Tibial nerve (tissue), 4 donors: Measurements from ENCODE around the gene SMAD3. TPM values are rescaled to one million over a fixed set of nuclear protein-coding genes. Genes with fewer than 3 reads are reported as not detected.

Experiments
- DNase-seq, 2 donors: peaks; one replicate each; pipeline ENCODE4 v3.0.0-alpha.2; 2019; ENCODE audit warnings: low spot score in 2 of 2
- H3K27ac ChIP-seq, 4 donors: fragments of 200-600 bp; sonication (generic) in 3 of 4; one replicate each; pipeline ENCODE4 v1.5.1; 2017 to 2019; ENCODE audit warnings: mild to moderate bottlenecking in 1 of 4
- H3K27me3 ChIP-seq, 2 donors: fragments of 200-600 bp; sonication (generic) in 1 of 2; one replicate each; pipeline versions ENCODE4 v1.5.1 to v1.6.0; 2017 to 2019
- H3K36me3 ChIP-seq, 3 donors: fragments of 200-600 bp; sonication (generic); one replicate each; pipeline ENCODE4 v1.5.1; 2018 to 2019
- H3K4me1 ChIP-seq, 4 donors: fragments of 200-600 bp; sonication (generic) in 3 of 4; one replicate each; pipeline ENCODE4 v1.5.1; 2017 to 2019
- H3K4me3 ChIP-seq, 4 donors: fragments of 200-600 bp; sonication (generic) in 3 of 4; one replicate each; pipeline ENCODE4 v1.5.1; 2017 to 2019; ENCODE audit warnings: mild to moderate bottlenecking in 1 of 4, moderate library complexity in 1 of 4
- H3K9me3 ChIP-seq, 4 donors: fragments of 200-600 bp; sonication (generic) in 3 of 4; one replicate each; pipeline ENCODE4 v1.5.1; 2017 to 2019
- CTCF ChIP-seq, 5 experiments: fragments of 200-600 bp in 3 of 5; fragments of 450-650 bp in 2 of 5; sonication (generic) in 3 of 5; IDR thresholded peaks; one replicate each; pipeline ENCODE4 v1.5.1; 2016 to 2019; ENCODE audit warnings: antibody characterized with exemption in 5 of 5, mild to moderate bottlenecking in 3 of 5, moderate library complexity in 2 of 5
- EP300 ChIP-seq, 2 donors: sonication (generic); formaldehyde crosslinking; IDR thresholded peaks; one replicate each; pipeline ENCODE4 v1.6.1; 2017; ENCODE audit warnings: antibody characterized with exemption in 2 of 2, mild to moderate bottlenecking in 1 of 2
- POLR2A ChIP-seq, 2 donors: fragments of 450-650 bp; IDR thresholded peaks; one replicate each; pipeline ENCODE4 v1.6.1; 2017; ENCODE audit warnings: antibody characterized with exemption in 2 of 2, mild to moderate bottlenecking in 2 of 2, moderate library complexity in 2 of 2
- WGBS, 2 donors: methylation state at CpG; one replicate each; pipeline ENCODE4 v1.1.5; 2018; 5-methylcytosine and 5-hydroxymethylcytosine counted together
- total RNA-seq, 4 donors: library from RNA; depleted of rRNA; stranded (reverse); fragments of >200 nt; gene quantifications; one replicate each; pipeline ENCODE4 v1.1.0, GENCODE V29; 2016

Gene SMAD3
- total RNA-seq, 4 donors from 2014 or later: 36.3 to 68.6 (median 44.1) TPM

DNA sequence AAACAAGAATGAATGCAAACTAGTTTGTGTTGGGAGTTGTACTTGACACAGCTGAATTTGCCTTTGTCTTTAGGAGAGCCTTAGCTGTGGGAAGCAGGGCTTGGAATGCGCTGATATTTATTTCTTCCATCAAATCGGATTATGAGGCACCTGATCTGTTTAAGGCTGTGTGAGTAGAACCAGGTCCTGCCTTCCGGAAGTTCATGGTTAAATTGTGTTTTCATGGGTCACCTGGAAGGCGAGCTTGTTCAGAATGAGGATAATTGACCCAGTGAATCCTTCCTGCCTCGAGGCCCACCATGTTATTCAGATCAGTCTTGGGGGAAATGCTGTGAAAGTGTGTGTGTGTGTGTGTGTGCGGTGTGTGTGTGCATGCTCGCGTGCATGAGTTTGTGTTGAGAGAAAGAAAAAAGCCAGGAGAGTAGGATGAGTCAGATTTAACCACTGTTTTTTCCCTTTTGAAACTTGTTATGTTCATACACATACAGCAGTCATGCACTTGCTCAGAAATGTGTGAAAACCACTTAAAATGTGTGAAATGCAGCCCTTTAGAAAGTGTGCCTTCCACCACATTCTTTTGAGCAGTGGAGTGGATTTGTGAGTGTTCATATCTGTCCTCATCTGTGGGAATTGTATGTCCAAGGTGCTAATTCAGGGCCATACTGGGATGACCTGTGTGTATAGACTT is 36.7 kb downstream of the SMAD3 start:
- Histone ChIP-seq H3K27ac (peak overlapping the region in 3 of 4 donors; percentile 21 to 35 (median 25)), H3K27me3 (no peaks in the 10 kb centered on the region), H3K9me3 (no peaks in the 10 kb centered on the region), H3K4me3 (no peak overlapping the region), H3K4me1 (peaks cover 0 to 93% (median 63%) of the 10 kb centered on the region in 4 donors), H3K36me3 (no peaks in the 10 kb centered on the region)
- no peak for DNase-seq
- WGBS, 2 donors: 42 to 52% methylated on average over 8 of the region's 8 CpGs
- TF ChIP-seq EP300 (IDR thresholded peaks at IDR 0.05) (no peak), POLR2A (IDR thresholded peaks at IDR 0.05) (no peak), CTCF (IDR thresholded peaks at IDR 0.05) (no peak)

- Histone ChIP-seq H3K4me3 (no peak overlapping the region), H3K27me3 (no peaks in the 10 kb centered on the region), H3K4me1 (peaks cover 0 to 93% (median 66%) of the 10 kb centered on the region in 4 donors), H3K27ac (no peak overlapping the region), H3K36me3 (no peaks in the 10 kb centered on the region), H3K9me3 (no peaks in the 10 kb centered on the region)
- DNase-seq: no peak
- 93 to 97% methylated on average over 4 of the region's 4 CpGs for WGBS, 2 donors
- TF ChIP-seq CTCF (IDR thresholded peaks at IDR 0.05) (no peak), EP300 (IDR thresholded peaks at IDR 0.05) (no peak), POLR2A (IDR thresholded peaks at IDR 0.05) (no peak)
Measured at GRCh38 chr15:67102599-67102929, 37.2 kb downstream of the SMAD3 start.

GRCh38 chr15:67103021-67103420 is 37.6 kb downstream of the SMAD3 start:
- no peaks in the 10 kb centered on the region for H3K36me3 ChIP-seq
- no peaks in the 10 kb centered on the region for H3K9me3 ChIP-seq
- peaks cover 0 to 94% (median 69%) of the 10 kb centered on the region in 4 donors for H3K4me1 ChIP-seq
- H3K4me3 ChIP-seq: no peak overlapping the region
- H3K27me3 ChIP-seq: no peaks in the 10 kb centered on the region
- no peak for DNase-seq
- 94 to 97% methylated on average over 4 of the region's 4 CpGs for WGBS, 2 donors
- H3K27ac ChIP-seq: peak overlapping the region in 1 of 4 donors; percentile 25
- no peak for TF ChIP-seq POLR2A (IDR thresholded peaks at IDR 0.05)
- no peak for TF ChIP-seq EP300 (IDR thresholded peaks at IDR 0.05)
- no peak for TF ChIP-seq CTCF (IDR thresholded peaks at IDR 0.05)

DNA sequence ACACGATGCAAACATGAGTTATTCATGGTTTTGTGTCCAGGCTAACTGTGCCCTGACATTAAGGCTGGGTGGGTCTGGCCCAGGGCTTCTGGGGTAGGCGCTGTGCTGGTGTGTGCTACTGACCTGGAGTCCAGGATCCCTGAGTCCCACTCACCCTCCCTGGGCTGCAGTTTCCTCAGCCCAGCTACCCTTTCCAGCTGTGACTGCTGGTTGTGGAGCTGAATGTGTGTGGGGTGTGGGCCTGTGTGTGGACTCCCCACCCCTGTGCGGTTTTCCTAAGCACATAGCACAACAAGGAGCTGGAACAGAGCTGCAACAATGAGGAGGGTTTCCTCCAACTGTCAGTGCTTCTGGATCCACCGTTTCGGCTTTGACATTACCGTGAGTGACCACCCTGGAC is 38.0 kb downstream of the SMAD3 start:
- peak overlapping the region in 1 of 4 donors; percentile 25 for H3K27ac ChIP-seq
- no peaks in the 10 kb centered on the region for H3K27me3 ChIP-seq
- H3K9me3 ChIP-seq: no peaks in the 10 kb centered on the region
- H3K4me3 ChIP-seq: no peak overlapping the region
- H3K4me1 ChIP-seq: peaks cover 0 to 94% (median 71%) of the 10 kb centered on the region in 4 donors
- 71 to 81% methylated on average over 6 of the region's 6 CpGs for WGBS, 2 donors
- DNase-seq: no peak
- TF ChIP-seq POLR2A (IDR thresholded peaks at IDR 0.05): no peak
- TF ChIP-seq EP300 (IDR thresholded peaks at IDR 0.05): no peak
- no peak for TF ChIP-seq CTCF (IDR thresholded peaks at IDR 0.05)
- H3K36me3 ChIP-seq: no peaks in the 10 kb centered on the region

DNA sequence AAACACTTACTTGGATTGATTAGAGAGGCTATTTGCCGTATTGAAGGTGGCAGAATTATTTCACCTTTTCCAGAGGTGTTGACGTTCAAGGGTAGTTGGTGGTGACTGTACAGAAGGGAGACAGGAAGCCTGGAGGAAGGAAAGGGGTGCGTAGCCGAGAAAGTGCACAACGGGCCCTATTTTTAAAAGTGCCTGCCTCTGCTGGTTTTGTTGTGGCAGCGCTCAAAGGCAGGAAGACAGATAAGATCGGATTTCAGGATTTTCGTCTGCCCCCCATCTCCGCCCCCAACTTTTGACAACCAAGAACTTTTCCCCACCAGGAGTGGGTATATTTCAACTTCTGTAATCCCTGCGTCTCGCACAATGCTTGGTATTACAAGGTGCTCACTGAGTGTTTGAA is 38.5 kb downstream of the SMAD3 start:
- no peaks in the 10 kb centered on the region for H3K9me3 ChIP-seq
- DNase-seq: no peak

More for the DNA sequence above, 38.5 kb downstream of the SMAD3 start:
- Histone ChIP-seq H3K4me3 (no peak overlapping the region), H3K4me1 (peaks cover 0 to 94% (median 71%) of the 10 kb centered on the region in 4 donors), H3K36me3 (no peaks in the 10 kb centered on the region), H3K27me3 (no peaks in the 10 kb centered on the region), H3K27ac (peak overlapping the region in 1 of 4 donors; percentile 79)
- TF ChIP-seq EP300 (IDR thresholded peaks at IDR 0.05) (no peak), CTCF (IDR thresholded peaks at IDR 0.05) (no peak), POLR2A (IDR thresholded peaks at IDR 0.05) (no peak)
- WGBS, 2 donors: 68 to 78% methylated on average over 11 of the region's 11 CpGs
